GM12875 (cell line): ENCODE results near the gene AP2M1.
A peak's percentile ranks its signal among the peaks of the same experiment; 100 is the strongest.

ENCODE experiments used
- H3K4me3 ChIP-seq: one replicate; pipeline ENCODE4 v1.5.1; 2011; ENCODE audit warnings: low read depth, low read length, control low read depth
- TF ChIP-seq, protein P1 (sequence below): IDR thresholded peaks from 2 replicates; pipeline ENCODE4 v1.5.1; 2011; ENCODE audit warnings: low read depth, mild to moderate bottlenecking, control low read depth, inconsistent platforms, low read length, moderate library complexity, borderline replicate concordance; ENCODE audit not compliant: insufficient read depth

AP2M1 gene

DNA sequence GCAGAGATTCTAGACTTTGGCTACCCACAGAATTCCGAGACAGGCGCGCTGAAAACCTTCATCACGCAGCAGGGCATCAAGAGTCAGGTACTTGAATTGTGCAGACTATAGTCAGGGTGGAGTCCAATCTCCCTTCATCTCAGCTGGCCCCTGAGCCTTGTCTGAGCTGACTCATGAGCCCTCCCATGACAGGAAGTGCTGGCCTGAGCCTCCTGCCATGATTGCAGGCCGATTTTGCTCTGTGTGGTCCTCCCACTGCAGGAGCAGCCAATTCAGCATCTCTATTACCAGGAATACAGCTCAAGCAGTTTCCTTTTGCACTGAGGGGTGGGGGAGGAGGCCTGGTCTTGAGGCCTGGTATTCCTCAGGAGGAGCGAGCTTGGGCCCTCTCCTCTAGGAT is 5.5 kb downstream of the AP2M1 start:
- H3K4me3 ChIP-seq: no peak overlapping the region
- TF ChIP-seq, protein P1, sequence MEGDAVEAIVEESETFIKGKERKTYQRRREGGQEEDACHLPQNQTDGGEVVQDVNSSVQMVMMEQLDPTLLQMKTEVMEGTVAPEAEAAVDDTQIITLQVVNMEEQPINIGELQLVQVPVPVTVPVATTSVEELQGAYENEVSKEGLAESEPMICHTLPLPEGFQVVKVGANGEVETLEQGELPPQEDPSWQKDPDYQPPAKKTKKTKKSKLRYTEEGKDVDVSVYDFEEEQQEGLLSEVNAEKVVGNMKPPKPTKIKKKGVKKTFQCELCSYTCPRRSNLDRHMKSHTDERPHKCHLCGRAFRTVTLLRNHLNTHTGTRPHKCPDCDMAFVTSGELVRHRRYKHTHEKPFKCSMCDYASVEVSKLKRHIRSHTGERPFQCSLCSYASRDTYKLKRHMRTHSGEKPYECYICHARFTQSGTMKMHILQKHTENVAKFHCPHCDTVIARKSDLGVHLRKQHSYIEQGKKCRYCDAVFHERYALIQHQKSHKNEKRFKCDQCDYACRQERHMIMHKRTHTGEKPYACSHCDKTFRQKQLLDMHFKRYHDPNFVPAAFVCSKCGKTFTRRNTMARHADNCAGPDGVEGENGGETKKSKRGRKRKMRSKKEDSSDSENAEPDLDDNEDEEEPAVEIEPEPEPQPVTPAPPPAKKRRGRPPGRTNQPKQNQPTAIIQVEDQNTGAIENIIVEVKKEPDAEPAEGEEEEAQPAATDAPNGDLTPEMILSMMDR: no peak

DNA sequence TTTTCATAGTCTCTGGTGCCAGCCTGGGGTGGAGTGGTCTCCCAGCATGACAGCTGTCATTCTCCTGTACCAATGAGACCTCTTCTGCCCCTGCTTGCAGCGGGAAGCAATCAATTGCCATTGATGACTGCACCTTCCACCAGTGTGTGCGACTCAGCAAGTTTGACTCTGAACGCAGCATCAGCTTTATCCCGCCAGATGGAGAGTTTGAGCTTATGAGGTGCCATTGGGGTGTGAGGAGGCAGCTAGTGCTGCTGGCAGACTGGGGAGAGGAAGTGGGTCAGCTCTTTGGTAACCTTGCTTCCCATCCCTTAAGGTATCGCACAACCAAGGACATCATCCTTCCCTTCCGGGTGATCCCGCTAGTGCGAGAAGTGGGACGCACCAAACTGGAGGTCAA is 6.9 kb downstream of the AP2M1 start:
- TF ChIP-seq, protein P1: no peak
- no peak overlapping the region for H3K4me3 ChIP-seq

DNA sequence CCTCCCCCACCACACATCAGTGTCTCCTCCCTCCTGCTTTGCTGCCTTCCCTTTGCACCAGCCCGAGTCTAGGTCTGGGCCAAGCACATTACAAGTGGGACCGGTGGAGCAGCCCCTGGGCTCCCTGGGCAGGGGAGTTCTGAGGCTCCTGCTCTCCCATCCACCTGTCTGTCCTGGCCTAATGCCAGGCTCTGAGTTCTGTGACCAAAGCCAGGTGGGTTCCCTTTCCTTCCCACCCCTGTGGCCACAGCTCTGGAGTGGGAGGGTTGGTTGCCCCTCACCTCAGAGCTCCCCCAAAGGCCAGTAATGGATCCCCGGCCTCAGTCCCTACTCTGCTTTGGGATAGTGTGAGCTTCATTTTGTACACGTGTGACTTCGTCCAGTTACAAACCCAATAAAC is 9.0 kb downstream of the AP2M1 start:
- TF ChIP-seq, protein P1: no peak
- H3K4me3 ChIP-seq: no peak overlapping the region

DNA sequence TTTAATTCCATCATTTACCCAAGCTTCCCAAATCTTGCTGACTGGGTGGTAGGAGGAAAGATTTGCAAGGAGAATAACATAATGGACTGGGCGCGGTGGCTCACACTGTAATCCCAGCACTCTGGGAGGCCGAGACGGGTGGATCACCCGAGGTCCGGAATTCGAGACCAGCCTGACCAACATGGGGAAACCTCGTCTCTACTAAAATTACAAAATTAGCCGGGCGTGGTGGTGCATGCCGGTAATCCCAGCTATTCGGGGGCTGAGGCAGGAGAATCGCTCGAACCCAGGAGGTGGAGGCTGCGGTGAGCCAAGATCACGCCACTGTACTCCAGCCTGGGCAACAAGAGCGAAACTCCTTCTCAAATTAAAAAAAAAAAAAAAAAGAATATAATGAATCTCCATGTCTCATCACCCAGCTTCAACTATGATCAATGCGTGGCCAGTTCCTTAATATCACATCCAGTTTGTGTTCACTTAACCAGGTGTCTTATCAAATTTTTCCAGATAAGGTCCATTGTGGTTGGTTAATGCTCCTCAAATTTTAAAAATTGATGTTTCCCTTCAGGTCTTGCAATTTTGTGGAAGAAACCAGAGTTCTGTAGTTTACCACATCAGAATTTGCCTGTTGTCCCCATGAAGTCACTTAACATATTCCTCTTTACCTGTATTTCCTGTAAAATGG is 10.0 kb downstream of the AP2M1 start:
- no peak overlapping the region for H3K4me3 ChIP-seq
- TF ChIP-seq, protein P1: no peak

DNA sequence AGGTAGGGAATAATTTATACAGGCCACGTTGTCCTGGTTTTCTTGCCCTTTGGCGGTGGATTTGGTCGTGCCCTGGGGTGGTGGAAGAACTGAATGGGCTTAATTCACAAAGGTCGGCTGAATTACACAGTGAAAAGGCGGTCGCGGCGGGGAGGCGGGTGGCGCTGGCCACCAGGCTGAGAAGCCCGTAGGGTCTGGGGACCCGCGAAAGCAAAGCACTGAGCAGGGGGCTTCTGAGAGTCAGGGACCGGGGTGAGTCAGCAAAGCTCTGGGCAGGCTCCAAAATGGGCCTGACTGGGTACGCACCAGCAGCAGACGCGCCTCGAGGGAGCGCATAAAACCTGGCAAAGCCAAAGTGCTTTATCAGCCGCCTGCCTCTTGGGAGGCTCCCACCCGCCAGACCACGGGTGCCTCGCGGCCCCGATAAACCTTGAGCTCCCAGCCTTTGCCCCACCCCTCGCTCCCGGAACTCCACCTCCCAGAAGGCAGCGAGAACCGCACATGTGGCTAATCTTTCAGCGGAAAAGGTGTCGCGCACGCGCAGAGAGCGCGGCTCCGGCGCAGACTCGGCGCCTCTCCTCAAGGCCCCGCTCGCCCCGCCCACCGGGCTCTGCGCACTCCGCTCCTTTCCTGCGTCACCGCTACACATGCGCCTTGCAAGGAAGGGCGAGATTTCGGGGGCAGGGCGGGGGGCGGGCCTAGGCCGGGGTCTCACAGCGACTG is 11.0 kb downstream of the AP2M1 start:
- TF ChIP-seq, protein P1: no peak
- peak overlapping the region; percentile 71 for H3K4me3 ChIP-seq

DNA sequence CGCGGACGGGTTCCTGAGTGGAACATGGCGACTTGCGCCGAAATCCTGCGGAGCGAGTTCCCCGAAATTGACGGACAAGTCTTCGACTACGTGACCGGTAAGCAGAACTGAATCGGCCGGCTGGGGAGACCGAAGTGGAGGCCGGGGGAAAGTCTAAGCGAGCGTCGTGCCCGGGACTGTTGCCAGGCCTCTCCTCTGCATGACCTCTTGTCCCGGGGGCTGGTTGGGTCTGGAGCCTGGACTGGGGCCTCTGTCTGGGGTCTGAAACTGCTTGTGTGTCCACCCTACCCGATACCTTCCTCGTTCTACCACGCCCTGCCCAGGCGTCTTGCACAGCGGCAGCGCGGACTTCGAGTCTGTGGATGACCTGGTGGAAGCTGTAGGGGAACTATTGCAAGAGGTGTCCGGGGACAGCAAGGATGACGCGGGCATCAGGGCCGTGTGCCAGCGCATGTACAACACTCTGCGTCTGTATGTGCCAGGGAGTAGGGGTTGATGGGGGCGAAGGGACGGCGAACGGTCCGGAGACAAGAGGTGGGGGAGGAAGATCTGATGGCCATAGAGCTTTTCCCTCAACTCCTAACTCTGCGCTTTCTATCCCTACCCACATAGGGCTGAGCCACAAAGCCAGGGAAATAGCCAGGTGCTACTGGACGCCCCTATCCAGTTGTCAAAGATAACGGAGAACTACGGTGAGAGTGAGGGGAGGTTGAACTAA is 11.7 kb downstream of the AP2M1 start, which contains the start of gene ABCF3:
ABCF3 (plus strand) TSS at position 16 of the 718 bp plus-strand sequence; CDS start at position 25, 9 bp downstream.
- peak within 1 kb of the TSS; percentile 71 for H3K4me3 ChIP-seq
- TF ChIP-seq, protein P1: no peak
